DOHH2 (cell line): ENCODE measurements around the gene CARM1.

Source experiments
- CTCF ChIP-seq: fragments of 200-600 bp; sonication (generic); IDR thresholded peaks from one replicate; pipeline ENCODE4 v1.5.1; 2014; ENCODE audit warnings: antibody characterized with exemption, mild to moderate bottlenecking, low read depth, low read length; ENCODE audit not compliant: poor library complexity, severe bottlenecking
- EZH2phosphoT487 ChIP-seq: fragments of 200-600 bp; sonication (generic); IDR thresholded peaks from 2 replicates; pipeline ENCODE4 v1.6.1; 2017; ENCODE audit warnings: borderline replicate concordance, mild to moderate bottlenecking, antibody characterized with exemption, low read length, moderate library complexity, mixed read lengths

GRCh38 chr19:10870955-10871603 is at the start of gene CARM1:
- TF ChIP-seq CTCF: peak; percentile 12
- TF ChIP-seq EZH2phosphoT487: no peak
